ENCODE results near the gene SNCG. TPM values are rescaled to one million over a fixed set of nuclear protein-coding genes. Genes with fewer than 3 reads are reported as not detected.

Gene SNCG
- total RNA-seq, 1 experiment from 2014 or later: not detected

DNA sequence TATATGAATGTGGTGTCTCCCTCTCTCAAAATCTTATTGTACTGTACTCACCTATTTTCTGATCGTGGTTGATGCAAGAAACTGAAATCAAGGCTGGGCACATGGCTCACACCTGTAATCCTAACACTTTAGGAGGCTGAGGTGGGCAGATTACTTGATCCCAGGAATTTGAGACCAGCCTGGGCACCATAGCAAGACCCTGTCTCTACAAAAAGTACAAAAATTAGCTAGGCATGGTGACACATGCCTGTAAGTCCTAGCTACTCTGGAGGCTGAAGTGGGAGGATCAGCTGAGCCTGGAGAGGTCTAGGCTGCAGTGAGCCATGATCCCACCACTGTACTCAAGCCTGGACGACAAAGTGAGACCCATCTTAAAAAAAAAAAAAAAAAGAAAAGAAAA lies 17.0 kb upstream of the SNCG start:
- no peaks in the 10 kb centered on the region for H3K27me3 ChIP-seq (replicated peaks; ENCODE audit: insufficient read depth, low read depth, low read length, poor library complexity)

DNA sequence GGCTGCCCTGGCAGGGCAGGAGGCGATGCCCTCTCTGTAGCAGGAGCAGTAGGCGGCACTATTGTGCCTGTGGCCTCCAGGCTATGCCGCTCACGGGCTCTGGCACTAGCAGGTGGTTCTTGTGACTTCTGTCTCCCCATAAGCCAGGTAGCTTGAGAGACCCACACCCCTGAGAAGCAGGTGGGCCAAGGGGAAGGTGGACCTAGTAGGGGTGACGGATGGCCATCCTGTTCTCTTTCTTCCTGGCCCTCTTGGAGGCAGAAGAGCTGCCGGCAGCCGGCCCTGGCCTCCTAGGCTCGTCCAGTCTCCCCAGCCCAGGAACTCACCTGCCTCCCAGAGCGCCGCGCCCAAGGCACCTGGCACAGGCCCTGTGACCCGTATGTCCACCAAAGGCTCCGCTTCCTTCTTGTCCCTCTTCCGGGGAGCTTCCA lies 16.4 kb upstream of the SNCG start:
- Histone ChIP-seq H3K36me3 (ENCODE audit: insufficient read depth, low read length, poor library complexity, severe bottlenecking) (no peaks in the 10 kb centered on the region), H3K27me3 (replicated peaks; ENCODE audit: insufficient read depth, low read depth, low read length, poor library complexity) (no peaks in the 10 kb centered on the region), H3K9me3 (ENCODE audit: low read depth, low read length, poor library complexity, severe bottlenecking) (no peaks in the 10 kb centered on the region), H3K4me3 (ENCODE audit: low read depth, low read length, poor library complexity, severe bottlenecking) (no peak overlapping the region), H3K4me1 (ENCODE audit: insufficient read depth, low read length, poor library complexity, severe bottlenecking) (no peaks in the 10 kb centered on the region), H3K27ac (ENCODE audit: low read depth, low read length, poor library complexity, severe bottlenecking) (no peak overlapping the region)
- no peak for DNase-seq (ENCODE audit: low spot score)
- CTCF ChIA-PET: no interaction called here
- BruUV-seq (replicated peaks): no TSS peak
- POLR2A ChIA-PET (ENCODE audit: low non-redundant PET): no interaction called here
- TF ChIP-seq, protein P1, sequence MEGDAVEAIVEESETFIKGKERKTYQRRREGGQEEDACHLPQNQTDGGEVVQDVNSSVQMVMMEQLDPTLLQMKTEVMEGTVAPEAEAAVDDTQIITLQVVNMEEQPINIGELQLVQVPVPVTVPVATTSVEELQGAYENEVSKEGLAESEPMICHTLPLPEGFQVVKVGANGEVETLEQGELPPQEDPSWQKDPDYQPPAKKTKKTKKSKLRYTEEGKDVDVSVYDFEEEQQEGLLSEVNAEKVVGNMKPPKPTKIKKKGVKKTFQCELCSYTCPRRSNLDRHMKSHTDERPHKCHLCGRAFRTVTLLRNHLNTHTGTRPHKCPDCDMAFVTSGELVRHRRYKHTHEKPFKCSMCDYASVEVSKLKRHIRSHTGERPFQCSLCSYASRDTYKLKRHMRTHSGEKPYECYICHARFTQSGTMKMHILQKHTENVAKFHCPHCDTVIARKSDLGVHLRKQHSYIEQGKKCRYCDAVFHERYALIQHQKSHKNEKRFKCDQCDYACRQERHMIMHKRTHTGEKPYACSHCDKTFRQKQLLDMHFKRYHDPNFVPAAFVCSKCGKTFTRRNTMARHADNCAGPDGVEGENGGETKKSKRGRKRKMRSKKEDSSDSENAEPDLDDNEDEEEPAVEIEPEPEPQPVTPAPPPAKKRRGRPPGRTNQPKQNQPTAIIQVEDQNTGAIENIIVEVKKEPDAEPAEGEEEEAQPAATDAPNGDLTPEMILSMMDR (conservative IDR thresholded peaks at IDR 0.05; ENCODE audit: low read depth, low read length): no peak
- TF ChIP-seq EZH2 (IDR thresholded peaks at IDR 0.05; ENCODE audit: borderline replicate concordance, low read depth, low read length, poor library complexity, severe bottlenecking): no peak
- intact Hi-C loops (cut with micrococcal nuclease; ENCODE audit: unreplicated experiment): no loop called here

More for the DNA sequence above, 17.0 kb upstream of the SNCG start:
- ChIA-PET POLR2A (ENCODE audit: low non-redundant PET) (no interaction called here), CTCF (no interaction called here)
- no peak overlapping the region for H3K4me3 ChIP-seq (ENCODE audit: low read depth, low read length, poor library complexity, severe bottlenecking)
- intact Hi-C loops (cut with micrococcal nuclease; ENCODE audit: unreplicated experiment): no loop called here
- no peaks in the 10 kb centered on the region for H3K36me3 ChIP-seq (ENCODE audit: insufficient read depth, low read length, poor library complexity, severe bottlenecking)
- H3K9me3 ChIP-seq (ENCODE audit: low read depth, low read length, poor library complexity, severe bottlenecking): no peaks in the 10 kb centered on the region
- no peak for DNase-seq (ENCODE audit: low spot score)
- BruUV-seq (replicated peaks): no TSS peak
- no peak overlapping the region for H3K27ac ChIP-seq (ENCODE audit: low read depth, low read length, poor library complexity, severe bottlenecking)
- no peak for TF ChIP-seq EZH2 (IDR thresholded peaks at IDR 0.05; ENCODE audit: borderline replicate concordance, low read depth, low read length, poor library complexity, severe bottlenecking)
- TF ChIP-seq, protein P1 (conservative IDR thresholded peaks at IDR 0.05; ENCODE audit: low read depth, low read length): no peak
- no peaks in the 10 kb centered on the region for H3K4me1 ChIP-seq (ENCODE audit: insufficient read depth, low read length, poor library complexity, severe bottlenecking)

DNA sequence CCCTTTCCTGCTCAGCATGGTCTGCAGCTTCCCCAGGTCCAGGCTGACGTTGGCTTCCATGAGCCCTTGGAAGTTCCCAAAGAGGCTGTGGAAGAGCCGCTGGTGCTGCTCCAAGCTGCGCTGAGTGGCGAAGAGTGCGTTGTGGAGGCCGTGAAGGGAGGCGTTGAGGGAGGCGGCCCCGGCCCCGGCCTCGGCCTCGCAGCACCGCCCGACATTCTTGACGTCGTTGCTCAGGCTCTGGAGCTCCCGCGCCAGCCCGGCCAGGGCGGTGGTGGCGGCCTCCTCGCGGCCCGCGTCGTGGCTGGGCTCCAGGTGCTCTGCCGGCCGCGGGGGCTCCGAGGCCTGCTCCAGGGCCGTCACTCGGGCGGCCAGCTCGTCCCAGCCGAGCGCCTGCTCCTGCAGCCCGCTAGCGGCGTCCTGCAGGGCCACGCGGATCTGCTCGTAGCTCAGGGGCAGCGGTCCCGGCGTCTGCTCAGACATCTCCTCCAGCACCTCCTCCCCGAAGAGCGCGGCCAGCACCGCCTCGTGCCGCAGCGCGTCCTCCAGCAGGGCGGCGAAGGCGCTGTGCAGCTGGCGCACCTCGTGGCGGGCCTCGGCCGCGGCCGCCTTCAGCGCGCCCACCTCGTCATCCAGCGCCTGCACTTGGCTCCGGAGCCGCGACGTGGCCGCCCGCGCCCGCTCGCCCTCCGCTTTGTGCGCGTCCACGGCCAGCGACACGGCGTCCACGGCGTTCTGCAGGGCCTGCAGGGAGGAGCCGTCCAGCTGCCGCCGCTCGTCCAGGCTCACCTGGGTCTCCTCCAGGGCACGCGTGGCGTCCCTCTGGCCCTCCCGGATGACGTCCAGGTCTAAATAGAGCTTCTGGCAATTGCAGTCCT lies 15.7 kb upstream of the SNCG start:
- Histone ChIP-seq H3K27me3 (replicated peaks; ENCODE audit: insufficient read depth, low read depth, low read length, poor library complexity) (no peaks in the 10 kb centered on the region), H3K9me3 (ENCODE audit: low read depth, low read length, poor library complexity, severe bottlenecking) (no peaks in the 10 kb centered on the region), H3K4me1 (ENCODE audit: insufficient read depth, low read length, poor library complexity, severe bottlenecking) (no peaks in the 10 kb centered on the region), H3K36me3 (ENCODE audit: insufficient read depth, low read length, poor library complexity, severe bottlenecking) (no peaks in the 10 kb centered on the region), H3K27ac (ENCODE audit: low read depth, low read length, poor library complexity, severe bottlenecking) (no peak overlapping the region), H3K4me3 (ENCODE audit: low read depth, low read length, poor library complexity, severe bottlenecking) (no peak overlapping the region)
- DNase-seq (ENCODE audit: low spot score): no peak
- TF ChIP-seq, protein P1 (conservative IDR thresholded peaks at IDR 0.05; ENCODE audit: low read depth, low read length): no peak
- no peak for TF ChIP-seq EZH2 (IDR thresholded peaks at IDR 0.05; ENCODE audit: borderline replicate concordance, low read depth, low read length, poor library complexity, severe bottlenecking)
- CTCF ChIA-PET: no interaction called here
- intact Hi-C loops (cut with micrococcal nuclease; ENCODE audit: unreplicated experiment): no loop called here
- POLR2A ChIA-PET (ENCODE audit: low non-redundant PET): no interaction called here
- no TSS peak for BruUV-seq (replicated peaks)

Measured in A673 (cell line).